Measurements from ENCODE around the gene TMIGD3.

Gene TMIGD3

DNA sequence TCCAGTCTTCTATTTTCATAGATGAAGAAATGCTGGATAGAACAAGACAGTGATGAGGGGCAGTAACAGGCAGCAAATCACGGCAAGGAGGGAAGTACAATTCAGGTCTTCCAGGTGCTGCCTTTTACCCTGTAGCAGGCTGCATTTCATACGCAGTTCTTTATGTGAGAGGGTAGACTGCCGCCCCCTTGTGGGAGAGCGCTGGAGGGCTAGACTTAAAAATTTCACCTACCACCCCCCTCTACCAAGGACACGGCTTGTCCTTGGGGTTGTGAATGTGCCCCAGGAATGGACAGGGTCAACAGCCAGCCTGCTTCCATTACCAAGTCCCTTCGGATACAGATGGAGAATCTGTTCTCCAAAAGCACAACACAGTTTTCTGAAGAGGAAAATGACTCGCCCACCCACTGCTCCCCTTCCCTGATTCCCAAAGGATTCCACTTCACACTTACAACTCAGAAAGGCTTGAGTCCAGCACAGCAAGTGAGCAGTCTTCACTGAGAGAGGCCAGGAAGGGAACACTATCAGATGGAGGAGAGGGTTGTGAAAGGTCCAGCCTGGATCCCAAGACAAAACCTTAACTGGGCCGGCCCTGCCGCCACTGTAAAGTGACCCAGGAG is 61.8 kb downstream of the TMIGD3 start:
- H3K27ac ChIP-seq (ENCODE audit: low read depth, low read length), result no peak overlapping the region

DNA sequence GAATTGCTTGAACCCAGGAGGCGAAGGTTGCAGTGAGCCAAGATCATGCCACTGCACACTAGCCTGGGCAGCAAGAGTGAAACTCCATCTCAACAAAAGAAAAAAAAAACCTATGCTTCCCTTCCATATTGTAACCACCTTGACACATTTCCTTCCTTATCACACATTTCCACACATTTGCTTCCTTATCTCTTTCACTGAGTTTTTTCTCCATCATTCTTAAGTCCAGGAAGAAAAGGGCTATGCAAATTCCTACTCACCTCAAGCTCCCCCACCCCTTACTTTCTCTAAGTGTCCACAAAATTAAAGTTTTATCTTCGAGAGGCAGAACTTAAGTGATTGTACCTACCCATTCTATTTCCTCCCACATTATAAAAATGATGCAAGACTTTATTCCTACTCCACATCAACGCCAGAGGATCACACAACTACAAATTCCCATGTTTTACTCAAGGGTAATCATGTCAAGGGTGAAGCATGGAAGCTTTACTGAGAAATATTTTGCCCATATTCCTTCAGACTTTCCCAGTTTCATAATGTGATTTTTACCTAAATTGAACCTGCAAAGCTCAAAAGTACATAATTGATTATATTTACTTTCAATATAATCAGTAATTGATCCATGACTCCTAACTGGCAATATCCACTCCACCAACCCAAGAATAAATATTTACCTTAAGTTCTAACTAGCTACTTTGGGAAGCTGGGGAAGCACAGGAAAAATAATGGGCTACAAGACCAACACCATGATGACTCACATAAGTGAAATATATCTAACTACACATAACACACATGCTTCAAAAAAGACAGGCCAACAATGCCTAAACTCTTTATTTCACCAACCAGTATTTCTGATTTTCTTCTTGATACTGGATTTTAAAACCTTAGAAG is 63.7 kb downstream of the TMIGD3 start:
- H3K36me3 ChIP-seq (ENCODE audit: insufficient read depth, low read length), result peaks cover 60% of the 10 kb centered on the region
- no peaks in the 10 kb centered on the region for H3K9me3 ChIP-seq (ENCODE audit: low read length)
- no peaks in the 10 kb centered on the region for H3K4me1 ChIP-seq (ENCODE audit: insufficient read depth, low read length)
- H3K9ac ChIP-seq (ENCODE audit: low read length), result no peak overlapping the region
- H3K27ac ChIP-seq (ENCODE audit: low read depth, low read length), result no peak overlapping the region
- no peaks in the 10 kb centered on the region for H3K27me3 ChIP-seq (ENCODE audit: control insufficient read depth in 1 of 2, insufficient read depth in 2 of 2, low read length in 2 of 2)
- no peak overlapping the region for H3K4me3 ChIP-seq (ENCODE audit: low read depth in 1 of 2, low read length in 2 of 2)

More for the DNA sequence above, 61.8 kb downstream of the TMIGD3 start:
- Histone ChIP-seq H3K9ac (ENCODE audit: low read length) (no peak overlapping the region), H3K9me3 (ENCODE audit: low read length) (no peaks in the 10 kb centered on the region), H3K36me3 (ENCODE audit: insufficient read depth, low read length) (peaks cover 75% of the 10 kb centered on the region), H3K27me3 (ENCODE audit: control insufficient read depth in 1 of 2, insufficient read depth in 2 of 2, low read length in 2 of 2) (no peaks in the 10 kb centered on the region), H3K4me3 (ENCODE audit: low read depth in 1 of 2, low read length in 2 of 2) (no peak overlapping the region), H3K4me1 (ENCODE audit: insufficient read depth, low read length) (no peaks in the 10 kb centered on the region)

DNA sequence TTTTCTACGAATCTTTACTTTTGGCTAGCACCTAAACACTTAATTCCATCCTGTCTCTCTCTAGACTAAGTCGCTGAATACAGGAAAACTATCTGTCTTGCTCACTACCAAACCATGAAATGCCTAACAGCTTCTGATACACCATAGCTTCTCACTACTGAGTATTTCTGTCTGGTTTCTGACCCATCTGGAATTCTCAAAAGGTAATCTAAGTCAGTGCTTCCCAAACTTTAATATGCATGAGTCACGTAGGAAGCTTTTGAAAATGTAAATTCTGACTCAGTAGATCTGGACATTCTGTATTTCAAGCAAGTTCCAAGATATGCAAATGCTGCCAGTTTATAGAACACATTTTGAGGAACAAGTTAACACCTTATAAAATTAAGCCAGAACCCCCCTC is 66.7 kb downstream of the TMIGD3 start:
- Histone ChIP-seq H3K36me3 (ENCODE audit: insufficient read depth, low read length) (peaks cover 32% of the 10 kb centered on the region), H3K9ac (ENCODE audit: low read length) (no peak overlapping the region), H3K27ac (ENCODE audit: low read depth, low read length) (no peak overlapping the region), H3K4me3 (ENCODE audit: low read depth in 1 of 2, low read length in 2 of 2) (no peak overlapping the region), H3K4me1 (ENCODE audit: insufficient read depth, low read length) (no peaks in the 10 kb centered on the region), H3K9me3 (ENCODE audit: low read length) (no peaks in the 10 kb centered on the region), H3K27me3 (ENCODE audit: control insufficient read depth in 1 of 2, insufficient read depth in 2 of 2, low read length in 2 of 2) (no peaks in the 10 kb centered on the region)
